ENCODE data around the gene TBL1XR1. TPM values are rescaled to one million over a fixed set of nuclear protein-coding genes. Genes with fewer than 3 reads are reported as not detected.
"Not testable (repeated sequence)": the region's sequence is repeated elsewhere in the genome, so short reads cannot be mapped to it uniquely, and the experiment has no call there.

The TBL1XR1 gene
- total RNA-seq, 1 donor from 2014 or later: 102 TPM

- TF ChIP-seq CTCF (IDR thresholded peaks at IDR 0.05; ENCODE audit: borderline replicate concordance): no peak
- no peak for DNase-seq
- intact Hi-C loops (cut with micrococcal nuclease): no loop called here
- no peak overlapping the region for H3K27ac ChIP-seq (replicated peaks)
- no peak overlapping the region for H3K4me3 ChIP-seq
- no peaks in the 10 kb centered on the region for H3K36me3 ChIP-seq
- H3K9me3 ChIP-seq (replicated peaks): no peaks in the 10 kb centered on the region
- H3K4me1 ChIP-seq: peaks cover 77% of the 10 kb centered on the region
- no peaks in the 10 kb centered on the region for H3K27me3 ChIP-seq (ENCODE audit: low read depth)
Measured at GRCh38 chr3:177185035-177185574, 12.2 kb downstream of the TBL1XR1 start.

GRCh38 chr3:177184602-177185001, 12.7 kb downstream of the TBL1XR1 start:
- H3K27ac ChIP-seq (replicated peaks); H3K4me3 ChIP-seq; intact Hi-C loops (cut with micrococcal nuclease); DNase-seq; H3K27me3 ChIP-seq (ENCODE audit: low read depth); H3K9me3 ChIP-seq (replicated peaks); H3K36me3 ChIP-seq: not testable (repeated sequence)
- H3K4me1 ChIP-seq: peaks cover 77% of the 10 kb centered on the region

GRCh38 chr3:177182352-177182751, 14.9 kb downstream of the TBL1XR1 start:
- H3K9me3 ChIP-seq (replicated peaks): no peaks in the 10 kb centered on the region
- H3K4me3 ChIP-seq: no peak overlapping the region
- no peaks in the 10 kb centered on the region for H3K27me3 ChIP-seq (ENCODE audit: low read depth)
- H3K27ac ChIP-seq (replicated peaks): no peak overlapping the region
- peaks cover 87% of the 10 kb centered on the region for H3K4me1 ChIP-seq
- no peak for DNase-seq
- no peak for TF ChIP-seq CTCF (IDR thresholded peaks at IDR 0.05; ENCODE audit: borderline replicate concordance)
- H3K36me3 ChIP-seq: no peaks in the 10 kb centered on the region
- intact Hi-C loops (cut with micrococcal nuclease): no loop called here

GRCh38 chr3:177181418-177181817, 15.9 kb downstream of the TBL1XR1 start:
- no peak for TF ChIP-seq CTCF (IDR thresholded peaks at IDR 0.05; ENCODE audit: borderline replicate concordance)
- intact Hi-C loops (cut with micrococcal nuclease): no loop called here

GRCh38 chr3:177180506-177180905, 16.8 kb downstream of the TBL1XR1 start:
- Histone ChIP-seq H3K4me1 (peaks cover 81% of the 10 kb centered on the region), H3K27ac (replicated peaks) (no peak overlapping the region), H3K36me3 (no peaks in the 10 kb centered on the region), H3K27me3 (ENCODE audit: low read depth) (no peaks in the 10 kb centered on the region), H3K9me3 (replicated peaks) (no peaks in the 10 kb centered on the region), H3K4me3 (no peak overlapping the region)
- DNase-seq: no peak
- TF ChIP-seq CTCF (IDR thresholded peaks at IDR 0.05; ENCODE audit: borderline replicate concordance): no peak
- intact Hi-C loops (cut with micrococcal nuclease): no loop called here

More at GRCh38 chr3:177181418-177181817, 15.9 kb downstream of the TBL1XR1 start:
- no peaks in the 10 kb centered on the region for H3K9me3 ChIP-seq (replicated peaks)
- no peaks in the 10 kb centered on the region for H3K36me3 ChIP-seq
- H3K4me1 ChIP-seq: peaks cover 87% of the 10 kb centered on the region
- H3K27me3 ChIP-seq (ENCODE audit: low read depth): no peaks in the 10 kb centered on the region
- no peak for DNase-seq
- no peak overlapping the region for H3K4me3 ChIP-seq
- no peak overlapping the region for H3K27ac ChIP-seq (replicated peaks)

- H3K27me3 ChIP-seq (ENCODE audit: low read depth): no peaks in the 10 kb centered on the region
- H3K4me3 ChIP-seq: no peak overlapping the region
- H3K9me3 ChIP-seq (replicated peaks): no peaks in the 10 kb centered on the region
- no peaks in the 10 kb centered on the region for H3K36me3 ChIP-seq
- intact Hi-C loops (cut with micrococcal nuclease): no loop called here
- TF ChIP-seq CTCF (IDR thresholded peaks at IDR 0.05; ENCODE audit: borderline replicate concordance): no peak
- DNase-seq: no peak
- H3K27ac ChIP-seq (replicated peaks): no peak overlapping the region
- H3K4me1 ChIP-seq: peaks cover 81% of the 10 kb centered on the region
Measured at GRCh38 chr3:177179281-177180067, 17.8 kb downstream of the TBL1XR1 start.

All from left ventricle myocardium inferior (tissue), 1 donor.